ENCODE data around the gene DHRS7C. TPM values are rescaled to one million over a fixed set of nuclear protein-coding genes. Genes with fewer than 3 reads are reported as not detected.

DHRS7C gene
- total RNA-seq, 1 donor from 2014 or later: not detected

GRCh38 chr17:9765322-9765721 lies 26.1 kb downstream of the DHRS7C start:
- H4K20me1 ChIP-seq (ENCODE audit: insufficient read depth, low read length): no peaks in the 10 kb centered on the region
- no peak overlapping the region for H3K9ac ChIP-seq (ENCODE audit: low read length)
- no peak overlapping the region for H3K4me3 ChIP-seq (ENCODE audit: insufficient read depth, low read depth, low read length)
- H3K27me3 ChIP-seq (ENCODE audit: insufficient read depth, low read length): peaks cover 2% of the 10 kb centered on the region
- H3K79me2 ChIP-seq (ENCODE audit: insufficient read depth, low read length): no peaks in the 10 kb centered on the region
- H3K4me3 Mint-ChIP-seq (ENCODE audit: unreplicated experiment): no peak overlapping the region
- FAIRE-seq: no peak
- no peak overlapping the region for H2AFZ ChIP-seq (ENCODE audit: low read depth, low read length)
- peaks cover 46% of the 10 kb centered on the region for H3K27me3 Mint-ChIP-seq (ENCODE audit: low read depth, unreplicated experiment)
- peaks cover 2% of the 10 kb centered on the region for H3K36me3 Mint-ChIP-seq (ENCODE audit: low read depth, unreplicated experiment)
- no peaks in the 10 kb centered on the region for H3K9me3 ChIP-seq (ENCODE audit: insufficient read depth, low read depth, low read length)
- no peaks in the 10 kb centered on the region for H3K4me1 Mint-ChIP-seq (ENCODE audit: low read depth, unreplicated experiment)
- H3K36me3 ChIP-seq (ENCODE audit: insufficient read depth, low read length): no peaks in the 10 kb centered on the region
- H3K9me3 Mint-ChIP-seq (ENCODE audit: unreplicated experiment): peaks cover 3% of the 10 kb centered on the region
- H3K4me2 ChIP-seq (ENCODE audit: low read length): no peak overlapping the region
- H3K27ac Mint-ChIP-seq (ENCODE audit: unreplicated experiment): no peak overlapping the region
- no peaks in the 10 kb centered on the region for H3K4me1 ChIP-seq (ENCODE audit: insufficient read depth, low read length)
- H3K27ac ChIP-seq (ENCODE audit: low read depth, low read length): no peak overlapping the region
- DNase-seq (ENCODE audit: low read depth): no peak
- TF ChIP-seq EZH2 (IDR thresholded peaks at IDR 0.05; ENCODE audit: insufficient read depth, low read length): no peak
- TF ChIP-seq, protein P1, sequence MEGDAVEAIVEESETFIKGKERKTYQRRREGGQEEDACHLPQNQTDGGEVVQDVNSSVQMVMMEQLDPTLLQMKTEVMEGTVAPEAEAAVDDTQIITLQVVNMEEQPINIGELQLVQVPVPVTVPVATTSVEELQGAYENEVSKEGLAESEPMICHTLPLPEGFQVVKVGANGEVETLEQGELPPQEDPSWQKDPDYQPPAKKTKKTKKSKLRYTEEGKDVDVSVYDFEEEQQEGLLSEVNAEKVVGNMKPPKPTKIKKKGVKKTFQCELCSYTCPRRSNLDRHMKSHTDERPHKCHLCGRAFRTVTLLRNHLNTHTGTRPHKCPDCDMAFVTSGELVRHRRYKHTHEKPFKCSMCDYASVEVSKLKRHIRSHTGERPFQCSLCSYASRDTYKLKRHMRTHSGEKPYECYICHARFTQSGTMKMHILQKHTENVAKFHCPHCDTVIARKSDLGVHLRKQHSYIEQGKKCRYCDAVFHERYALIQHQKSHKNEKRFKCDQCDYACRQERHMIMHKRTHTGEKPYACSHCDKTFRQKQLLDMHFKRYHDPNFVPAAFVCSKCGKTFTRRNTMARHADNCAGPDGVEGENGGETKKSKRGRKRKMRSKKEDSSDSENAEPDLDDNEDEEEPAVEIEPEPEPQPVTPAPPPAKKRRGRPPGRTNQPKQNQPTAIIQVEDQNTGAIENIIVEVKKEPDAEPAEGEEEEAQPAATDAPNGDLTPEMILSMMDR (IDR thresholded peaks at IDR 0.05; ENCODE audit: insufficient read depth, low read depth, low read length): no peak

DNA sequence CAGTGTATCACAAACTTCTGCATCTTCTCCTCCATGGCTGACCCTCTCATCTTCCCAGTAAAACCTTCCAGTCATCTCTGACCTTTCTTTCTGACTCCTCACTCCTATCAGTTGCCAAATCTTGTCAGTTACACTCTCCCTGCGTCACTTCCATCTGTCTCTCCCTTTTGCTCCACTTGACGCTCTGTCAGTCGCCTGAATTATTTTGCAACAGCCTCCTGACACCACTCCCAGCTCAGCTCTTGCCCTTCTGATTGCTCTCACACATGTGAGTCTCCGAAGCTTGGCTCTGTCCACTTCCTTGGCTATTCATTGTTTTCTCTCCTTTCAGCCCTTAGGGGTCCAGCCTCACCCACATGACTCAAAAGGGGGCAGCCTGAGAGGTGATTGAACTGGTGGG lies 27.7 kb downstream of the DHRS7C start:
- H3K79me2 ChIP-seq (ENCODE audit: insufficient read depth, low read length): no peaks in the 10 kb centered on the region
- H3K4me3 ChIP-seq (ENCODE audit: insufficient read depth, low read depth, low read length): no peak overlapping the region
- H3K9me3 ChIP-seq (ENCODE audit: insufficient read depth, low read depth, low read length): no peaks in the 10 kb centered on the region
- no peak for FAIRE-seq
- Mint-ChIP-seq H3K9me3 (ENCODE audit: unreplicated experiment) (peaks cover 3% of the 10 kb centered on the region), H3K4me1 (ENCODE audit: low read depth, unreplicated experiment) (no peaks in the 10 kb centered on the region), H3K36me3 (ENCODE audit: low read depth, unreplicated experiment) (peaks cover 2% of the 10 kb centered on the region), H3K27ac (ENCODE audit: unreplicated experiment) (no peak overlapping the region), H3K27me3 (ENCODE audit: low read depth, unreplicated experiment) (peaks cover 44% of the 10 kb centered on the region), H3K4me3 (ENCODE audit: unreplicated experiment) (no peak overlapping the region)
- no peak for TF ChIP-seq EZH2 (IDR thresholded peaks at IDR 0.05; ENCODE audit: insufficient read depth, low read length)
- TF ChIP-seq, protein P1 (IDR thresholded peaks at IDR 0.05; ENCODE audit: insufficient read depth, low read depth, low read length): no peak
- H3K36me3 ChIP-seq (ENCODE audit: insufficient read depth, low read length): no peaks in the 10 kb centered on the region
- no peak for DNase-seq (ENCODE audit: low read depth)
- H3K27me3 ChIP-seq (ENCODE audit: insufficient read depth, low read length): peaks cover 2% of the 10 kb centered on the region
- H2AFZ ChIP-seq (ENCODE audit: low read depth, low read length): no peak overlapping the region
- H3K9ac ChIP-seq (ENCODE audit: low read length): no peak overlapping the region
- H4K20me1 ChIP-seq (ENCODE audit: insufficient read depth, low read length): no peaks in the 10 kb centered on the region
- H3K4me2 ChIP-seq (ENCODE audit: low read length): no peak overlapping the region
- no peak overlapping the region for H3K27ac ChIP-seq (ENCODE audit: low read depth, low read length)
- H3K4me1 ChIP-seq (ENCODE audit: insufficient read depth, low read length): no peaks in the 10 kb centered on the region

GRCh38 chr17:9760266-9760665 lies 31.1 kb downstream of the DHRS7C start:
- peaks cover 29% of the 10 kb centered on the region for H3K27me3 Mint-ChIP-seq (ENCODE audit: low read depth, unreplicated experiment)
- Histone ChIP-seq H3K4me2 (ENCODE audit: low read length) (no peak overlapping the region), H3K36me3 (ENCODE audit: insufficient read depth, low read length) (no peaks in the 10 kb centered on the region), H3K79me2 (ENCODE audit: insufficient read depth, low read length) (no peaks in the 10 kb centered on the region), H3K9me3 (ENCODE audit: insufficient read depth, low read depth, low read length) (no peaks in the 10 kb centered on the region), H4K20me1 (ENCODE audit: insufficient read depth, low read length) (no peaks in the 10 kb centered on the region), H3K9ac (ENCODE audit: low read length) (no peak overlapping the region), H3K27ac (ENCODE audit: low read depth, low read length) (no peak overlapping the region), H3K4me3 (ENCODE audit: insufficient read depth, low read depth, low read length) (no peak overlapping the region), H3K27me3 (ENCODE audit: insufficient read depth, low read length) (no peaks in the 10 kb centered on the region), H2AFZ (ENCODE audit: low read depth, low read length) (no peak overlapping the region), H3K4me1 (ENCODE audit: insufficient read depth, low read length) (no peaks in the 10 kb centered on the region)
- TF ChIP-seq EZH2 (IDR thresholded peaks at IDR 0.05; ENCODE audit: insufficient read depth, low read length): no peak
- FAIRE-seq (no peak), DNase-seq (ENCODE audit: low read depth) (no peak)
- no peak overlapping the region for H3K4me3 Mint-ChIP-seq (ENCODE audit: unreplicated experiment)
- no peak overlapping the region for H3K27ac Mint-ChIP-seq (ENCODE audit: unreplicated experiment)
- no peaks in the 10 kb centered on the region for H3K4me1 Mint-ChIP-seq (ENCODE audit: low read depth, unreplicated experiment)
- peaks cover 2% of the 10 kb centered on the region for H3K36me3 Mint-ChIP-seq (ENCODE audit: low read depth, unreplicated experiment)
- peaks cover 3% of the 10 kb centered on the region for H3K9me3 Mint-ChIP-seq (ENCODE audit: unreplicated experiment)

All from astrocyte (in vitro differentiated cells and primary cell).